GM18508 (cell line): ENCODE measurements around the gene LIPE.

ENCODE experiments used
- ATAC-seq: cut with Tn5 transposase; IDR thresholded peaks from one replicate; pipeline ENCODE4 v1.9.1; 2021; ENCODE audit warnings: moderate number of reproducible peaks; ENCODE audit not compliant: insufficient read depth, unreplicated experiment

LIPE gene

DNA sequence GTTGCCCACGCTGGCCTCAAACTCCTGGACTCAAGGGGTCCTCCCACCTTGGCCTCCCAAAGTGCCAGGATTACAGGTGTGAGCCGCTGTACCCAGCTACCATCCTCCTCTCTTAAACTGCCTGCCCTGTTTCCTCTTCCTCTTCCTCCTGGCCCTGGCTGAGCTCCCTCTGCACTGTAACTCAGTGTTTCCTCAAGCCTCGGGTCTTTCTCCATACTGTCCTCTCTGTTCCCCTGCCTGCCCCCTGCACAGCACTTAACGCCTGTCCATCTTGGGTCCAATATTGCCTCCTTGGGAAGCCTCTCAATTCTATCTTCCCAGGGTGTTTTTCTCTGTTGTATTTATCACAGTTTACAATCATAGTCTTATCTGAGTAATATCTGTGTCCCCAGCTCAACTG lies 6.1 kb downstream of the LIPE start:
- no peak for ATAC-seq

DNA sequence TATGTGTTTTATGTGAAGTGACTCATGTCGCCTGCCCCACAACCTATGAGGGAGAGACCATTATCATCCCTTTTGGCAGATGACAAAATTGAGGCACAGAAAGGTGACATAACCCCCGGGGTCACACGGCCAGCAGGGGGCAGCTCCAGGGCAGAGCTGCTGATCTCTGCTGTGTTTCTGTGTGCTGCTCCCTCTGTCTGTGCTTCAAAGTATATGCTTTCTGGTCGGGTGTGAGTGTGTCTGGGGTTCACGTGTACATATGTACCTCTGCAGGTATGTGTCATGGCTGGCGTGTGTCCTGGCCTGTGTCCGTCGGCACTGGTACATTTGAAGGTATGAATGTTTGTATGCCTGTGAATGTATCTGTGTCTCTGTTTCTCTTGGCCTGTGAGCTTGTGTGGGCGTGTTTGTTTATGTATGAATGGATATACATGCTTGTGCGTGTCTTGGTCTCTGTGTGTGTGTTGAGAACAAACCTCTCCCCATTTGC lies 7.1 kb downstream of the LIPE start:
- ATAC-seq: no peak

DNA sequence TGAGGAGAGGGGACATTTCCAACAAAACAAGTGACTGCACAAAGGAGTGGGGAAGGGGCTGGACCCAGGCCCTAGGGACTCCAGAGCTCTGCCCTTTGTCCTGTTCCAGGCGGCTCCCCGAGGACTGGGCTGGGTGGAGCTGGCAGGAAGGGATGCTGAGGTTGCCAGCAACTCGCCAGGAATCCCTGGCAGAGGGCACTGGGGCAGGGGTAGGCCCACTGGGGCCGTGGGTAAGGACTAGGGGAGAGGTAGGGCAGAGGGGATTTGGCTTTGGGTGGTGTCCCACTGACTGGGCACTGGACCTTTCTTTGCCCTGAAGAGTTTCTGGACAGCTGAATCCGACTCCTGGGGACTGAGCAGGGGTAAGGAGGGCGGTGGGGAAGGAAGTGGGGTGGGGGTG lies 7.9 kb downstream of the LIPE start:
- no peak for ATAC-seq

DNA sequence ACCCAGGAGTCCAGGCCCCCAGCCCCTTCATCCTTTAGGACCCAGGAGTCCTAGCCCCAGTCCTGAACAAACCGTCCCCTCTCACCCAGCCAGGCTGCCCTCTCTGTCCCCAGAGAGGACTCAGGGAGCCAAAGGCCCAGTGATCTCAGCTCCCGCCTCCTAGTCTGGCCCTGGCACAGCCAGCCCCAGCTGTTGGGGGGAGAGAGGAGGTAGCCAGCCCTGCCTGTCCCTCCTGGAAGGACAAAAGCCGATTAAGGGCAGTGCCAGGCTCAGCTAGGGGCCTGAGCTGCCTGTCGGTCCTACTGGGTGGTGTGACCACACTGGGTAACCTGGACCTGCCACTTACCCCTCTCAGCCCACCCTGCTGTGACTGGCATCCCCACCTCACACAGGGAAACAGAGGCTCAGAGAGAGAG lies 14.5 kb downstream of the LIPE start:
- ATAC-seq: no peak

DNA sequence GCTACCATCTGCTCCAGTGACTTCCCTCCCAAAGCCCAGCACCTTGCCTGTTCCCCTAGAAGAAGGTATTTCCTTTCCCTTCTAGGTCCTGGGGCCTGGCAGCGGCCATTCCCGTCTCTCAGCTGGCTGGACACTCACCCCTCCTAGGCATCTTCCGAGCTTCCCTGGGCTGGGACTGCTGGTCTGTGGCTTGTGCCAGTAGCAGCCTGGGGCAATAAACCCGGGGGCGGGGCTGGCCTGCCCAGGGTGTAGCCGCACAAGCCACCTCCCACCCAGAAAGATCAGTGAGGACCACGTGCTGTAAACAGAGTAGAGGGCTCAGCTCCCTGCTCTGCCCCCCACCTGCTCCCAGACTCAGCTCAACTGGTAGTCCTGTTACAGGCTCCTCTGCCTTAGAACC lies 15.0 kb downstream of the LIPE start:
- no peak for ATAC-seq

DNA sequence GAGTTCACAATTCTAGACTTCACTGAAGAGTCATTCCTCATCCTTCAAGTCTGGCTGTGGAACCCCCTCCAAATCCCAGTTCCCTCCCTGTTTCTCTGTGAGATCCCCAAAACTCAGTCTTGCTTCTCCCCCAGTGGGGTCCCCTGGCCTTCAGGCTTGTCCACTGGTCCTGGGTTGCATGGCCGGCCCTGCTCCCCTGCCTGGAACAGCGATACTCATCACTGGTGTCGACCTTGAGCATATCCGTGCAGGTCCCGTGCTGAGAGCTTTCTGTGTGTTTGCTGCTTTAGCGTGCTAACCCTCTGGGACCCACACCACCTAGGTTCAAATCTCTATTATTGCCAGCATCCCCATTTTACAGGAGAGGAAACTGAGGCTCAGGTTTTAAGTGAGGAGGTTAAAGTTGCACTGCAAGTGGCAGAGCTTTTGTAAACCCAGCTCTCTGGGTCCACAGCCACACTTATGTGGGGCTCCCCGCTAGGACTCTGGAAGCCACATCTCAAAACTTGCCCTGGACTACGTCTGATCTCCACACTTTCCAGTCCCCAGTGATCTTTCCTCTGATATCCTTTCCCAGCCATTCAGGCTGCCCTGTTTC lies 15.5 kb downstream of the LIPE start:
- no peak for ATAC-seq

DNA sequence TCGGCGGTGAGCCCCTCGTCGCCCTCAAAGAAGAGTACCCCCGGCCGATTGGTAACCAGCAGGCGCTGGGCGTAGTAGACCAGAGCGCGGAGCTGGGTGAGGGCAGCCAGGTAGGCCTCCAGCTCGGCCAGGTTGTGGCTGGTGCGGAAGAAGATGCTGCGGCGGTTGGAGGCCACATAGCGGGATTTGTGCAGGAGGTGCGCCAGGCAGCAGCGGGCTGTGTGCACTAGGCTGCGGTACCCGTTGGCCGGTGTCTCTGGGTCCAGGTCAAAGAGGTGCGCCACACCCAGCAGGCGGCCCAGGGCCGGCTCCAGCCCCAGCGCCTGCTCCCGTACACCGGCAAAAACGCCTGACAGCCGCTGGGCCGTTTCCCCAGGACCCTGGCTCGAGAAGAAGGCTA lies 16.8 kb downstream of the LIPE start:
- ATAC-seq: no peak

DNA sequence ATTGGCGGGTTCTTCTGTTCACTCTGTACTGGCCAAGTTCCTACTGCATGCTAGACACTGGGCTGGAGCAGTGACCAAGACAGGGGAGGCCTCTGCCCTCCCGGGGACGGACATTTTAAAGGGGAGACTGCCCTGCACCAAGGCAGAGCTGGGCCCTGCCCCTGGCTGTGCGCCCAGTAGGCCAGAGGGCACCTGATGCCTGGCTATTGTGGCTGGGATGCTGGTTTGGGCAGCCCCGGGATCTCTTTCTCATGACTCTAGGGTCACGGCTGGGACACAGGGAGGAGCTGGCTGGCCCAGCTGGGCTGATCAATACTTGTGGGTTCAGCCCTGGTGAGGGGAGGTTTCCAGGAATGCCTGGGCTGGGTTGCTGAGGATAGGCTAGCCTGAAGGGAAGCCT lies 17.7 kb downstream of the LIPE start:
- no peak for ATAC-seq

DNA sequence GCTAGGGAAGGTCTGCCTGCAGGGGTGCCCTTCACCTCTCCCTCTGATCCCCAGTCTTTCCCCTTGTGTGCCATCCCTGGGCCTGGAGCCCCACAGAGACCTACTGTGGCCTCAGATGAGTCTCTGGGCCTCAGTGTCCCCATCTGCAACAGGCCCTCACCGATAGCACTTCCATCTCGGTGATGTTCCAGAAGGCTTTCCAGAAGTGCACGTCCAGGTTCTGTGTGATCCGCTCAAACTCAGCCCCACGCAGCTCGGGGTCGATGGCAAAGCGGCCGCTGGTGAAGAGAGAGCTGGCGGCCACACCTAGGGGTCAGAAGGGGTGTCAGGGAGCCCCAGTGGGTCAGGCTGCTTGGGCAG lies 19.4 kb downstream of the LIPE start:
- ATAC-seq: no peak

DNA sequence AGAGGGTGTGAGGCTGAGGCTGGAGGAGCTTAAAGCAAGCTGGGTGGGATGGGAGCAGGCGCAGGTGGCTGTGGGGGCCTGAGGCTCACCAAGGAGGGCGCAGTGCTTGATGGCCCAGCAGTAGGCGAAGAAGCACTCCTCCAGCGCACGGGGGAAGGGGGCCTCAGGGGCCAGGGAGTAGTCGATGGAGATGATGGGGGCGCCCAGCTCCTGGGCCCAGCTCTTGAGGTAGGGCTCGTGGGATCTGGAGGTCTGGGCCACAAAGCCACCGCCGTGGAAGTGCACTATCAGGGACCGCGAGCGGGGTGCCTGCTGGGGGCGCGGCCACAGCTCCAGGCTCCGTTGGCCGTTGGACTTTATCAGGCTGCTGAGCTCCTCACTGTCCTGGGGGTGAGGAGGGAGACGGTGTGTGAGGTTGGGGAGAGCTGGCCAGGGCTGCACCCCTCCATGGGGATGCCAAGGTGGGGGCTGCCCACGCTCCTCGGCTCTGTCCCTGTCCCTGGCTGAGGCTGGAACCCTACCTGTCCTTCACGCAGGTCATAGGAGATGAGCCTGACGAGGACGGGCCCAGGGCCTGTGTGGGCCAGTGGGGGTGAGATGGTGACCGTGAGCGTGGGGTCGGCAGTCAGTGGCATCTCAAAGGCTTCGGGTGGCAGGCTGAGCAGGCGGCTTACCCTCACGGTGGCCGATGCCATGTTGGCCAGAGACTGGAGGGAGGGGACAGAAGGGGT lies 19.9 kb downstream of the LIPE start:
- ATAC-seq: no peak

DNA sequence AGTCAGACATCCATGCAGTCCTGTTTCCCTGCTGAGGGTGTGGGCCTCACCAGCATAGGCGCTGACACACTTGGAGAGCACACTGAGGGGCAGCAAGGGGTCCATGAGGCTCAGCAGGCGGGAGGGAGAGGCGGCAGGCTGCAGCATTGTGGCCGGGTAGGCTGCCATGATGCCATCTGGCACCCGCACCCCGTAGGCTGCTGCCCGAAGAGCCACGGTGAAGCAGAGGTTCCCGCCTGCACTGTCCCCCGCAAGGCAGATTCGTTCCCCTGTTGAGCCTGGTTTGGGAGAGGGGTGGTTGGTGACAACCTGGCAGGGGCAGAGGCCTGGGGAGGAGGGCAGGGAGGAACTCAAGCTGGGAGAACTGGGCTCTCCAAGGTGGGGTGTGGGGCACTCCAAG lies 21.1 kb downstream of the LIPE start:
- ATAC-seq: no peak

DNA sequence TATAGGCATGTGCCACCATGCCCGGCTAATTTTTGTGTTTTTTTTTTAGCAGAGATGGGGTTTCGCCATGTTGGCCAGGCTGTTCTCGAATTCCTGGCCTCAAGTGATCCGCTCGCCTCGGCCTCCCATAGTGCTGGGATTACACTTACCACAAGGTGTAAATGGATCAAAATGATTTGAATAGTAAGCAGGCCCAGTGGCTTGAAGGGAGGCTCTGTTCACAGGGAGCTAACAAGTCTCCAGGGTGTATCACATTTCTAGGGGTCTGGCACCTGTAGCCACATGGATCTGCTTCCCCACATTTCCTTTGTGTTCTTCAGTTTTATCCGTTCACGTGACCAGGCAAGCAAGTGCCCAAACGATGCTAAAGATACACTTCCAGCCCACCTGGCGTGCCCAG lies 23.6 kb downstream of the LIPE start:
- no peak for ATAC-seq

DNA sequence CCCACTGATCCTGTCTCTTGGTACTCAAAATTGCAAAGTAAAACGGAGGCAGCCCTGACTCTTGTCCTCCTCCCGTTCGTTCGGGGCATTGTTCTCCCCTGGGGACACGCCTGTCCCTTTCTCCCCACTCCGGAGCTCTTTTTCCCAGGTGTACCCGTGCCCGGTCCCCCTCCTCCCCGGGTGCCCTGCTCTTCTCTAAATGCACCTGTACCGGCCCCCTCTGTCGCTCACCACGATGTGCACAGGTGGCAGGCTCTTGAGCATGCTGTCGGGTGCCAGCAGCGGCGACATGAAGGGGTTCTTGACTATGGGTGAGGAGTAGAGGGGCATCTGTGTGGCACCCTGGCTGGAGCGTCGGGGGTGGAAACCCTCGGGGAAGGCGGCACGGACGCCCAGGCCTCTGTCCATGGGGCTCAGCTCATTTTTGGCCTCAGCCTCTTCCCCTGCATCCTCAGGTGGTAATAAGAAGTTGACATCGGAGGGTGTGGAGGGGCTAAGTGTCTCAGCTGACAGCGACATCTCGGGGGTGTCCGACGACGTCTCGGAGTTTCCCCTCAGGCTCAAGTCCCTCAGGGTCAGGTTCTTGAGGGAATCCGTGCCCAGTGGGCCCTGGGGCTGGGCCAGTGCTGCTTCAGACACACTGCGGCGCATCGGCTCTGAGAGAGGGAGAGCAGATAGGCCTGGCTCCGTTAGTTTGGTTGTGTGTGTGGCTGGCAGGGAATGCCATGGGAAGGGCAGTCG lies 24.6 kb downstream of the LIPE start:
- ATAC-seq: no peak

DNA sequence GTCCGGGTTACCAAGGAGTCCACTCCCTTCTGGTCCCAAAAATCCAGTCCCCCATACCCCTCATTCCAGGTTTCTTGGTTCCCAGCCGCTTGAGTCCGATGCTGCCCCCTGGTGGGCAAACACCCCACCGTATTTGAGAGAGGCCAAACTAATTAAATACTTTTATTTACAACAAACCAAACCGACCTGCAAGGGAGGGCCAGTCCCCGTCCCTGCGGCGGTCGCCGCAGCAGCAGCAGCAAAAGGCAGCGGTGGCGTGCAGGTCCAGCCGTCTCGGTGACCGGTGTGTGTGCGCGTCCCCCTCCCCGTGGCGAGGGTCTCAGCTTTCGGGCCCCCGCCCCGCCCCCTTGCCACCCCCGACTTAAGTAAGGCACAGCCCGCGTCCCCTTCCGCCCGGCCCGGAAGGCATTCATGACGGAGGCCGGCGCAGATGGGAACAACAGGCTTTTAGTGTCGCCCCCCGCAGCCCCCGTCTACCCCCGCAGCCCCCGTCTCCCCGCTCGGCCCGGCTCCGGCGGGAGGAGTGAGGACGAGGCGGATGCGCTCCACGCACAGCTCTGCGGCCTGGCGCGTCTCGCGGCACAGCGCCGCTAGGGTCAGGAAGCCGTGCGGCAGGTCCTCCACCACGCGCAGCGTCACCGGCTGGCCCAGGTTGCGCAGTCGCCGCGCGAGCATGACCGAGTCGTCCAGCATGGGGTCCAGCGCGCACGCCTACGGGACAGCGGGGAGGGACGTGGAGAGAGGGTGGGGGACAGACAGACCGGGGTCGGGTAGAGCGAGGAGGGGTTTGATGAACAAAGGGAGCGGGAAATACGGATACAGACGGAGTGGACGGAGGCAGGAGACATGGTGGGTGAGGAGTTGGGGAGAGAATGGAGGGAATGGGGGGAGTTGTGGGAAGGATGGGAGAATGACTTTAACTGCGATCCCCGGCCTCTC lies 25.6 kb downstream of the LIPE start:
- no peak for ATAC-seq

DNA sequence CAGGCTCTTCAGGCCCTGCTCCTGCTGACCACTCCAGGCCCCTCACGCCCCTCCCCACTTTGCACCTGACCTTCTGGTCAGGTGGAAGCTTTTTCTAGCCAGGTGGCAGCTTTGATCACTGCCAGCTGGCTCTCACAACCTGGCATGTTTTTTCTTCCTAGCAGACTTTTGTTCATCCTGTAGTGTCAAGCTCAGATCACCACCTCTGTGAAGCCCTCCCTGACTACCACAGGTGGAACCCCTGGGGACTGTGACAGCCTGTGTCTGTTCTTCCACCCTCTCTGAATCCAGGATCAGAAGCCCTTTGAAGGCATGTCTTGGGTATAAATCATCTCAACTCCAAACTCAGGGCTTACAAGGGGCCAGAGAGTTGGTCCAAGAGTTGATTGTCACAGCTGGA lies 26.8 kb downstream of the LIPE start:
- ATAC-seq: no peak

DNA sequence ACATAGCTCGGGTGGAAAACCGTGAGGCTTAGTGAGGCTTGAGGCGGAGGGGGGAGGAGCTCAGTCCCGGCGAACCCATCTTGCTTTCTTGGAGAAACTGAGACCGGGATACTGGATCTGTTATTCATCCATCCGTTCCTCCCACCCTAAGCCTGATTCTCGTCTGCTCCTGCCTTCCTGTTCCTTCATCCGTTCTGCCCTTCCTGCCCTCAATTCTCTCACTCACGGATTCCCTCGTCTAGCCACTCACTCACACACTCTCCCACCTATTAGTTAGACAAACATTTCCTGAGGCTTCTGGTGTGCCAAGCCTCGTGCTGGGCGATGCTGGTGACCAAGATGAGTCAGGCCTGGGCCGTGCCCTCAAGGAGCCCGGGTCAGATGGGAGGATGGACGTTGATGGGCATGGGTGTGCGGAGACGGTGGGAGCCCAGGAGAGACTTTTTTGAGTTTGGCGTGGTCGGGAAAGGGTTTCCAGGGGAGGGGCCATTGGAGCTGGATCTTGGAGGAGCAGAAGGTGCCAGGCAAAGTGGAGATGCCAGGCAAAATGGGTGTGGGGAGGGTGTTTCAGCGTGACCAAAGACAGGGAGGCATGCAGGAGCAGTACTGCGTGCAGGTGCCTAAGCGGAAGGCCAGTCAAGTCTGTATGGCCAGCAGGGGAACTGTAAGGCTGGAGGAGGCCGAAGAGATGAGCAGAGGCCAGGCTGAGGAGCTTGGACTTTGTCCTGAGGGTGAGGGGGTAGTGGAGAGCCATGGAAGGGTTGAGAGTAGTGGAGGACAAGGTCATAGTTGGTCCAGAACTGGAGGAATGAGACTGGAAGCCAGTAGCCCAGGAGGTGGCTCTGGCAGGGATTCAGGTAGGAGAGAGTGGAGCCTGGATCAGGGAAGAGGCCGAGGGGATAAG lies 29.7 kb downstream of the LIPE start:
- ATAC-seq: no peak

DNA sequence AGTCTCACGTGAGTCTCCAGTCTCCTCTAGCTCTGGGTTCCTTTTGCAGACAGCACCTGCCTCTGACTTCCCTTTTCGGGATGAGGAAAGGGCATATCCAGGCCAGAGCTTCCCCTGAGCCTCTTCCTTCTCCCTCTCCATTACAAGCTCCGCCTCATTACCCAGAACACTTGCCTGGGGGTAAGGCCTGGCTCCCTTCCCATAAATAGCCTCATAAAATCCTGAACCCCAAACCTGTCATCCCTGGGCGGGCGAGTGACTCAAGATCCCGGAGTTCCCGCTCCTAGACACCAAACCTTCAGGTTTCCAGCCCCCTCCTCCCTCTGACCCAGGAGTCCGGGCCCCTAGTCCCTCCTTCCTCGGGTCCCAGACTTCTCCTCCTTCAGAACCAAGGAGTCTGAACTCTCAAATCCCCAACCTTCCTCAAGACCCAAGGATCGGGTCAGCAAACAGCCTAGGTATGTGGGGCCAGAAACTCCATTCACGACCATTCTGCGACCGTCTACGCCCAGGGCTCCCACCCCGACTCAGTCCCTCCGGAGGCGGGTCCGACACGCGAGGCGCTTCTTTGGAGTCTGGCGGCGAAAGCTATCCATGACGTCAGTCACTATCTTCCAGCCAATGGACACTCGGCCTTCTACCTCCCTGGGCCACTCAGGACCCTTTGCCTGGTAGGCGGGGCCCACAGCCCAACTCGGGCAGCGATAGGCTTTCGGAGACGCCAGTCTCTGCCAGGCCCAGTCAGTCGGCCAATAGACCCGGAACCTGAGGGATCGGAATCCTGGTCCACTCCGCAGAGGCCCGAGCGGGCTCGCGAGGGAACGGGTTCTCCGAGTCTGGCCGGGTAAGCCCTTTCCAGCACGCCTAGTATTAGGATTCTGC lies 30.6 kb downstream of the LIPE start:
- no peak for ATAC-seq

DNA sequence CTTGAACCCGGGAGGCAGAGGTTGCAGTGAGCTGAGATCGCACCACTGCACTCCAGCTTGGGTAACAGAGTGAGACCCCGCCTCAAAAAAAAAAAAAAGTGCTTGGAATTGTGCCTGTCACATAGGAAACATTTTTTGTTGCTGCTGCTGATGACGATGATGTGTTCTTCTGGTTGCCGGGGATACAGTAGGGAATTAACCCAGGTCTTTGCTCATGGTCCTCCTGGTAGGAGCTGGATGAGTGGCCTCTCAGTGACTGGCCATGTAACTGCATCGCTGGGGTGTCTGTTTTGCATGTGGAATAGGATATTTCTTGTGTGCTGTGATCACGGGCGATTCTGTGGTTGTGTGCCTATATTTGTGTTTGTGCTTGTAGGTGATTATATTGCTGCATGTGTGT lies 32.4 kb downstream of the LIPE start:
- no peak for ATAC-seq

DNA sequence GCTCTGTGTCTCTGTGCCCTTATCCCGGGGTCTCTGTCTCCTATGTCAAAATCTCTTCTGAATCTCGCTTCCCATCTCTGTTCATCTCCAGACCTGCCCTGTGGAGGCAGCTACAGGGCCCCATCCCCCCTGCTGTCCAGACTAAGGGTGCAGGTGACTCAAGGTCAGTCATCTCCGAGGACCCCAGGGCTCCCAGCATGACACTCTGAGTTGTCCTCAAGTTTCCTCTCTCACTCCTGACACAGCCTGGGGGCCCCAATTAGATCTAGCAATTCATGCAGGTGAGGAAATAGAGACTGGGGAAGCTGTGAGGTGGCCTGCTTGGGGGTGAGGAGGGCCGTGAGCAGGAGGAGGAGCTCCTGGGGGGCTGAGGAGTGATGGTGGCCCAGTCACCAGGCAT lies 35.0 kb downstream of the LIPE start:
- ATAC-seq: no peak
